HL-60 (cell line): Measurements from ENCODE around the gene GRIK5.
"Not testable (repeated sequence)": the region's sequence is repeated elsewhere in the genome, so short reads cannot be mapped to it uniquely, and the experiment has no call there.

Experiments
- DNase-seq, 2 experiments: peaks; one replicate each; pipeline ENCODE4 v3.0.0-alpha.2; 2010 to 2020; ENCODE audit warnings: low read depth in 1 of 2, low spot score in 1 of 2
- H3K27ac ChIP-seq: fragments of 250-450 bp; sonication (Bioruptor Pico); replicated peaks from 2 replicates; pipeline ENCODE4 v1.5.1; 2020; ENCODE audit warnings: mild to moderate bottlenecking, moderate library complexity
- H3K27me3 ChIP-seq: fragments of 250-450 bp; sonication (Bioruptor Pico); 2 replicates; pipeline ENCODE4 v1.5.1; 2021; ENCODE audit warnings: mild to moderate bottlenecking, moderate library complexity; ENCODE audit not compliant: insufficient read depth, poor library complexity, severe bottlenecking
- H3K4me3 ChIP-seq: replicated peaks from 2 replicates; pipeline ENCODE4 v1.5.1; 2011; ENCODE audit warnings: mild to moderate bottlenecking, control low read depth, low read length; ENCODE audit not compliant: insufficient read depth
- CTCF ChIP-seq: IDR thresholded peaks from one replicate; pipeline ENCODE4 v1.5.1; 2011; ENCODE audit warnings: low read length, control low read depth, inconsistent platforms; ENCODE audit not compliant: insufficient read depth
- GABPA ChIP-seq: IDR thresholded peaks from 2 replicates; pipeline ENCODE4 v1.6.1; 2012; ENCODE audit warnings: low read depth
- POLR2AphosphoS5 ChIP-seq: IDR thresholded peaks from 2 replicates; pipeline ENCODE4 v1.6.1; 2012; ENCODE audit warnings: low read depth
- SPI1 ChIP-seq: IDR thresholded peaks from 2 replicates; pipeline ENCODE4 v1.6.1; 2012; ENCODE audit warnings: low read depth, mild to moderate bottlenecking, borderline replicate concordance
- TF ChIP-seq, protein P1 (sequence below): IDR thresholded peaks from 2 replicates; pipeline ENCODE4 v1.6.1; 2012; ENCODE audit warnings: low read depth; ENCODE audit not compliant: insufficient replicate concordance

Gene GRIK5

GRCh38 chr19:42021185-42021584 lies 48.8 kb downstream of the GRIK5 start:
- Histone ChIP-seq H3K27ac (no peak overlapping the region), H3K4me3 (no peak overlapping the region), H3K27me3 (no peaks in the 10 kb centered on the region)
- no peak for DNase-seq
- TF ChIP-seq, protein P1, sequence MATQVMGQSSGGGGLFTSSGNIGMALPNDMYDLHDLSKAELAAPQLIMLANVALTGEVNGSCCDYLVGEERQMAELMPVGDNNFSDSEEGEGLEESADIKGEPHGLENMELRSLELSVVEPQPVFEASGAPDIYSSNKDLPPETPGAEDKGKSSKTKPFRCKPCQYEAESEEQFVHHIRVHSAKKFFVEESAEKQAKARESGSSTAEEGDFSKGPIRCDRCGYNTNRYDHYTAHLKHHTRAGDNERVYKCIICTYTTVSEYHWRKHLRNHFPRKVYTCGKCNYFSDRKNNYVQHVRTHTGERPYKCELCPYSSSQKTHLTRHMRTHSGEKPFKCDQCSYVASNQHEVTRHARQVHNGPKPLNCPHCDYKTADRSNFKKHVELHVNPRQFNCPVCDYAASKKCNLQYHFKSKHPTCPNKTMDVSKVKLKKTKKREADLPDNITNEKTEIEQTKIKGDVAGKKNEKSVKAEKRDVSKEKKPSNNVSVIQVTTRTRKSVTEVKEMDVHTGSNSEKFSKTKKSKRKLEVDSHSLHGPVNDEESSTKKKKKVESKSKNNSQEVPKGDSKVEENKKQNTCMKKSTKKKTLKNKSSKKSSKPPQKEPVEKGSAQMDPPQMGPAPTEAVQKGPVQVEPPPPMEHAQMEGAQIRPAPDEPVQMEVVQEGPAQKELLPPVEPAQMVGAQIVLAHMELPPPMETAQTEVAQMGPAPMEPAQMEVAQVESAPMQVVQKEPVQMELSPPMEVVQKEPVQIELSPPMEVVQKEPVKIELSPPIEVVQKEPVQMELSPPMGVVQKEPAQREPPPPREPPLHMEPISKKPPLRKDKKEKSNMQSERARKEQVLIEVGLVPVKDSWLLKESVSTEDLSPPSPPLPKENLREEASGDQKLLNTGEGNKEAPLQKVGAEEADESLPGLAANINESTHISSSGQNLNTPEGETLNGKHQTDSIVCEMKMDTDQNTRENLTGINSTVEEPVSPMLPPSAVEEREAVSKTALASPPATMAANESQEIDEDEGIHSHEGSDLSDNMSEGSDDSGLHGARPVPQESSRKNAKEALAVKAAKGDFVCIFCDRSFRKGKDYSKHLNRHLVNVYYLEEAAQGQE: peak; percentile 13
- no peak for TF ChIP-seq SPI1

DNA sequence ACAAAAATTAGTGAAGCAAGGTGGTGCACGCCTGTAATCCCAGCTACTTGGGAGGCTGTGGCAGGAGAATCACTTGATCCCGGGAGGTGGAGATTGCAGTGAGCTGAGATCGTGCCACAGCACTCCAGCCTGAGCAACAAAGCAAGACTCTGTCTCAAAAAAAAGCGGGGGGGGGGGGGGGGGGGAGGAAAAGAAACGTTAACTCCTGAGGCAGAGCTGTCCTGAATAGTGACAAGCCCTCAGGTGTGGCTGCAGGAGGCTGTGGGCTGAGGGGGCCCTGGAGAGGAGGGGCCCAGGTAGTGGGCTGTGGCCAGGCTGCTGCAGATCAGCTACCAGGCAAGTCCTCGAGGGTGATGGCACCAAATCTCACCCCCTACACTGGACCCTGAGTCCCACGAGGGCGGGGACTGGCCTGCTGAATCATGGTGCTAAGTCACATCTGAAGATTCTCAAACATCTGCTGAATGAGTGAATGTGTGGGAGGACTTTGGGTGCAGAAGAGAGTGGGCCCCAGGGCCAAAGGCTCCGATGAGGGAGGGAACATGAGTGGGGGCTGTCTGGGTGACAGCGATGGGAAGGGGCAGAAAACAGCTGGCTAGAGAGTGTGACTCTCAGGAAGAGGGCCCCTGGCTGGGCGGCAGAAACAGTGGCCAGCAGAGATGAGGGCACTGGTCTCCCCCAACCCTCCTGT lies 51.4 kb downstream of the GRIK5 start:
- no peak overlapping the region for H3K4me3 ChIP-seq
- no peak overlapping the region for H3K27ac ChIP-seq
- no peaks in the 10 kb centered on the region for H3K27me3 ChIP-seq
- TF ChIP-seq GABPA (no peak), POLR2AphosphoS5 (no peak), CTCF (no peak), SPI1 (no peak)
- TF ChIP-seq, protein P1: no peak
- DNase-seq: no peak

DNA sequence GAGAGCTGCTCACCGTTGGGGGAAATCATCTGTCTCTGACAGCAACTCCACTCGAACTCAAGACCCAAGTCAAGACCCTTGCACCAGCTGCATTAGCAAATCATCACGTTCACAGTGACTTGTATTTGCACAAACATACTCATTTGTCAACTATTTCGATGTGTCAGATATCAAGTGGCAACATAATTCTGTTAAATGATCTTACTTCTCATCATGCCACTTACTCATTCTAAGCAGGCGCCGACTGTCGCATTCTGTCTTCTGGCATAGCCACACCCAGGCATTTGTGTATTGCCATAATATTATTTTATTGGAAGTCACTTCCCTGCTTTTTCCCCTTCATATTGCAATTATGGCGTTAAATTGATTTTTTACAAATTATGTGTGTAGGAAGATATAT lies 53.0 kb downstream of the GRIK5 start:
- no peaks in the 10 kb centered on the region for H3K27me3 ChIP-seq
- DNase-seq: no peak
- no peak overlapping the region for H3K4me3 ChIP-seq
- no peak overlapping the region for H3K27ac ChIP-seq
- TF ChIP-seq, protein P1: no peak
- TF ChIP-seq POLR2AphosphoS5 (no peak), SPI1 (no peak), GABPA (no peak), CTCF (no peak)

GRCh38 chr19:42012747-42013146 lies 57.3 kb downstream of the GRIK5 start:
- not testable (repeated sequence) for H3K4me3 ChIP-seq, H3K27ac ChIP-seq, H3K27me3 ChIP-seq, DNase-seq
